CD4-positive, alpha-beta T cell treated with Interferon alpha-2 for 1 hour (primary cell): ENCODE results near the gene BMP7.
"Not testable (repeated sequence)": the region's sequence is repeated elsewhere in the genome, so short reads cannot be mapped to it uniquely, and the experiment has no call there.

ENCODE experiments used
- DNase-seq, 2 donors: peaks; one replicate each; pipeline ENCODE4 v3.0.0-alpha.2; 2020 to 2022

Gene BMP7

DNA sequence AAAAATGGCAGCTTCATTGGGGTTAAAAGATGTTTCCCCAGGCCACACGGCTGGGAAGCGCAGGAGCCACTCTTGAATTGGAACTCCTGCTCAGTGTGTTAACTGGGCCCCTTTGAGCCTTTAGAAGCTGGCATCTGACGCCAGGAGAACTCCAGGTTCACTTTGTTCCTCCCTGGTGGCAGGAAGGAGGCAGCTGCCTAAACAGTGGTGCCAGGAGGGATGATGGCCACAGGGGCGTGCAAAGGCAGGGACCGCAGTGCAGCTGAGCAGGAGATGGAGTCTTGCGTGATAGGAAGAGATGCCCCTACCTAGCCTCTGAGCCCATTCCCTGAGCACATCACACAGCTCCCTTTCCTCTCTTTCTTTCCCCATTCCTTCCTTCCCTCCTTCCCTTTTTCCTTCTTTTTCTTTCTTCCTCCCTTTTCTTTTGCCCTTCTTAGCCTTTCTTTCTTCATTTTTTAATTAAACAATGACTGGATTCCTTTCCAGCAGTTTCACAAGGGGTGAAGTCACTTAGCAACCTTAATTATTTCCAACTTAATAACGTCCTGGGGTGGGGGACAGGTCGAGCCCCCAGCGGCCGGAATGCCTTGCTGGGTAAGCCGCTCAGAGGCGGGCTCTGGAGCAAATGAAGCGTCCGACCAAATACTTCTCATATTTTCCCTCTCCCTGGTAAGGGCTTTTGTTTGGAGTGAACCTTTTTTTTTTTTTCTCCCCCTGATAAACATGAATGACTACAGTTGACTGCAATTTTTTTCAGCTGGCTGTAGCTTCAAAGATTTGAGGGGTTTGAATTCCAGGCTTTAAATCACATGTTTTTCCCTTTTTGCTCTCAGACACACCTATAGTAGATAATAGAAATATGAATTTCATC is 20.8 kb upstream of the BMP7 start:
- DNase-seq, result no peak

DNA sequence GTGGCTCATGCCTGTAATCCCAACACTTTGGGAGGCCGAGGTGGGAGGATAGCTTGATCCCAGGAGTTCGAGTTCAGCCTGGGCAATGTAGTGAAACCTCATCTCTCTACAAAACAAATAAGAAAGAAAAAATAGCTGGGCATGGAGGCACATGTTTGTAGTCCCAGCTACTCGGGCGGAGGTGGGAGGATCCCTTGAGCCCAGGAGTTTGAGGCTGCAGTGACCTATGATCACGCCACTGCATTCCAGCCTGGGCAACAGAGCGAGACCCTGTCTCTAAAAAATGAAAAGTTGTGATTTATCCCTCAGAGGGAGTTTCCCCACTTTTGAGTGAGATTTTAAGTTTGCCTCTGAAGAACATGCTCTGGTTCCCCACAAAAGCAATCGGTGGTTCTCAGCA is 17.4 kb upstream of the BMP7 start:
- no peak for DNase-seq

DNA sequence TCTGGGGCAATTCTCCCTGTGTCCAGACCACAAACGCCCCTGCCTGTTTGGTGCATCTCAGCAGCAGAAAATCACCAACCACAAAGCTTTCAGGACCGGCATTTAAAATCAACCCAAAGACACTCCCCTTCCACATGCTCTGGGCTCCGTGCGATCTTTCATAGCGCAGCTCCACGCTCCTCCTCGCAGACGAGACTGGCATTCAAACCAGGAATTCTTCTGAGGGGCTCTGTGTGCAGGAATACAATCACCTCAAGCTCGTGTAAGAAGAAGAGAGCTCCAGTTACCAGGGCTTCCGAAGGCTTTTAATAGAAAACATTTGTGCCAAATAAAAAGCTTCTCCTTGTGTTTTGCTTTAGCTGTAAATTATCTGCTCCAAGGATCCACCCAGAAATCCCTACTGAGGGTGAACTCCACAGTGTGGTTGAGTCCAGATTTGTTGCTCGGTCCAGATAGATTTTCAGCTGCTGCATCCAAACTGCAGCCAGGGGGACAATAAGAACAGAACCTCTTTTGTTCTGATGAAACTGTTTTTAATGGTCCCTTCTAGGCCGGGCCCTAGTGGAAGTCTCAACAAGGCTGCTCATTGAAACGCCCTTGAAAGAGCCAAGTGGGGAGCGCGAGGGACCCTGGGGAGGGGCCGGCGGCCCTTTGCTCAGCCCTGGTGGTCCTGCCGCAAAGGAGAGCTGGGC is 16.4 kb upstream of the BMP7 start:
- DNase-seq, result no peak

DNA sequence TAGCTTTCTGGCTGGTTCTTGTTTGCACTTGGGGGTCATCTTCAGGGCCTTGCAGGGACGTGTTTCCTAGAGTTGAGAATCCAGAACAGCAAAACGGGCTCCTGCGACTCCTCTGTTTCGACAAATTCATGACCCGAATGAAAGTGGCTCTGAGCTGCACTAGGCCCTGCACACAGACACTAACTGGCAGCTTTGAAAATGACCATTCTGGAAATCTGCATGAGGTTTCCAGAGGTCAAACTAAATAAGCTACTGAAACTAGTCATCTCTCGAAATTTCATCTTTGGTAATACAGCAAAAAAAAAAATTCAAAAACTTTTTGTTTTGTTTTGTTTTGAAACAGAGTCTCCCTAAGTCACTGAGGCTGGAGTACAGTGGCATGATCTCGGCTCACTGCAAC is 15.5 kb upstream of the BMP7 start:
- DNase-seq, result no peak

DNA sequence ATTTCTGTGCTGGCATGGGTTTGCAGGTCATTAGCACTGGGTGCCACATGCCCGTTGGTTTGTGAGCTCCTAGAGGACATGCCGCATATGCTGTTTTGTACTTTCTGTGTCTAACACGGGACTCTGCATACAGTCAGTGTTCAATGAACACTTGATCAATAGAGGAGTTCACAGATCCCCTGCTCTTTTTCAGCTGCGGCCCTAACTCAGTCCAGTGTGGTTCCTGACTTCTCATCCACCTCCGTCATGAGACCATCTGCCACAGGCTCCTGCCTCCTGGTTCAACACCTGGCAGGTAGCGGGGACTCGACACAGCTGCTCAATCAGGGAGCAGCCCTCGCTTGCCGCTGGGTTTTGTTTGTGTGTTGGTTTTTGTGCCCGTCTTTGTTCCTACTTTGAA is 13.8 kb upstream of the BMP7 start:
- no peak for DNase-seq

DNA sequence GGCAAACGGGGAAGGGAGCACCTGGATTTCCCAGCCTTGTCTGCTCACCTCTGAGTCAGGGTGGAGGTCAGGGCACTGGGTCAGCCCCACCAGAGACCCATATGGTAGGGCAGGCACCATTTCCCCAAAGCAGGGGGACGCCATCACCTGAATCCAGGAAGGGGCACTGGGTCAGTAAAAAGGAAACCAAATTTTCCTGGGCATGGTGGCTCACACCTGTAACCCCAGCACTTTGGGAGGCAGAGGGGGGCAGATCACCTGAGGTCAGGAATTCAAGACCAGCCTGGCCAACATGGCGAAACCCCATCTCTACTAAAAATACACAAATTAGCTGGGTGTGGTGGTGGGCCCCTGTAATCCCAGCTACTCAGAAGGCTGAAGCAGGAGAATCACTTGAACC is 13.1 kb upstream of the BMP7 start:
- not testable (repeated sequence) for DNase-seq

DNA sequence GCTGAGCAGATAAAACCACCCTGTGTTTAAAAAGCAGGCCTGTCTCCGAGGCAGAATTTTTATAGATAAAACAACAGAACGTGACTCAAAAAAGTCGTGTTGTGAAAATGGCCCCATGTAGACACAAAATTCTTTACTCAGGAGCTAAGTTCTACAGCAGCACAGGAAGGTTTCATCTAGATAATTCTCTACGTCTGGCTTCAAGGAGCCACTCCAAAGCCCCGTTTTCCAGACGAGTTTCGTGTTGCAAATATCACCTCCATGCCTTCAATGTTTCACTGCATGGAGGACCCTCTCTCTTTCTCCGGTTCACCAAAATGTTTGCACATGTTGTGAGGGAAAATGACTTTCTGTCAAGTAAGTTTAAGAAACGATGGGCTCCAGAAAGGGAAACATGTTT is 12.0 kb upstream of the BMP7 start:
- DNase-seq, result no peak

DNA sequence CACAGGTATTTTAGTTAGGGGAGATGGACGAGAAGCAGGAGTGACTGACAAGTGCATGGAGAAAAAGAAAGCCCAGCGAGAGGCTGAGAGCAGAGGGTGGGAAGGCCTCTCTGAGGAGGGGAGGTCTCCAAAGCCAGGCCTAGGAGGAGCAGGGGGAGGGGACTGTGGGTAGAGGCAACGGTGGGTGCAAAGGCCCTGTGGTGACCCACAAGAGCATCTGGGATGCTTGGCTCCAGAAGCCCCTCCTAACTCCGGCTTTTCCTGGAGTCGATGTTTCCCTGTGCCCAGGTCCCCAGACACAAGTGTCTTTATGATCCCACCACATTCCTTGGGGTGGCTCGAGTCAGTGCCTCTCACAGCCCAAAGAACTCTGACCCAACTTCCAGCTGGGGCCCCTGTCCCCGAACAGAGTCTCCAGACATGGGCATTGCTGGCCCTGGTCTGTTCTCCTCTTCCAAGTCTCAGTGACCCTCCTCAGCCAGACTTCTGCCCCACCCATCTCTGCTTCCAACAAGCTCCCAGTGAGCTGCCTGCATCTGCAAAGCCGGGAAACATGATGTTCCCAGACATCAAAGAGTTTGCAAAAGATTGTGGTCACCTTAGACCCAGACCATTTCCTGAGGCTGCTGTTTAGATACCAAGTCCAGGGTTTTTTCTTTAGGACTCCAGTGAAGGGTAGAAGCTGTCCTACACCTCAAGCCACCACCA is 11.1 kb upstream of the BMP7 start:
- DNase-seq, result no peak

DNA sequence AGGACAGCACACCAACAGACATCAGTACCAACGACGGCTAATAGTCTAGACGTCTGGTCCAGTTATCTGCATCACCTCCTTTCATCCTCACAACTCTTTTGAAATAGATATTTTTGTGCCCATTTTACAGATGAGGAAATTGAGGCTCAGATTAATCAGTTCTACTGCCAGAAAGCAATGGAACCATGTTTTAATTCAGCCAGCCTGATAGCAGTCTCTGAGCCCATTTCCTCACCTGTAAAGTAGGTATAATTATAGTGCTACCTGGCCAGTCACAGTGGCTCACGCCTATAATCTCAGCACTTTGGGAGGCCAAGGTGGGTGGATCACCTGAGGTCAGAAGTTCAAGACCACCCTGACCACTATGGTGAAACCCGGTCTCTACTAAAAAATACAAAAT is 9.8 kb upstream of the BMP7 start:
- DNase-seq, result no peak

DNA sequence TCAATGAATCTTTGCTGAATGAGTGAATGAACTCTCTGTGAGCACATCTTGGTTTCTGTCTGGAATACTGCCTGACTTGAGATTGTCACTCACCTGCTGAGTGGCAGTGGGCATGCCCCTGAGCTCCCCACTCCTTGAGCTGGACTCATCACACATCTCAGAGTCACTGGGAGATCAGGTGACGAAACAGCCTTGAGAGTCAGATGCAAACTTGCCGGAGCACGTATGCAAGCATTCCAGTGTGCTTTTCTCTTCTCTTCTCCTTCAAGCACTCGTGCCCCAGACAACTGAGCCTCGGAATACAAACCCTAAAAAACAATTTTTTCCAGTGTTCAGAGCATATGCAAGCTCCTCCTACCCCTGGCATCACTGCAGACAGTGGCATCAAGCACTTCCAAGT is 9.4 kb upstream of the BMP7 start:
- no peak for DNase-seq

DNA sequence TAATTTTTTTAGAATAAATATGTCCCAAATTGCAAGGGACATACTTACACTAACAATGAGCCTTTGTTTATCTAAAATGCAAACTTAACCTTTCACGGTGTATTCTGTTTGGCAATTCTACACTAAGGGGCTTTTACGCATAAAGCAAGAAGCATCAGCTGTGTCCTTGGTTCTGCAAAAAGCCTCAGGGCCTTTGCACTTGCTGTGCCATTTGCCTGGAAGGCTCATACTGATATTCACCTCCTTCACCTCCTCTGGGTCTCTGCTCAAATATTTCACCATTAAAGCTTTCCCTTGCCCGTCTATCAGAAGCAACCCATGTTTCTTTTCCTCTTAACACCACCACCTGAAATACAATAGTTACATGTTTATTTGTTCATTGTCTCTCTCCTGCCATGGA is 8.9 kb upstream of the BMP7 start:
- no peak for DNase-seq

DNA sequence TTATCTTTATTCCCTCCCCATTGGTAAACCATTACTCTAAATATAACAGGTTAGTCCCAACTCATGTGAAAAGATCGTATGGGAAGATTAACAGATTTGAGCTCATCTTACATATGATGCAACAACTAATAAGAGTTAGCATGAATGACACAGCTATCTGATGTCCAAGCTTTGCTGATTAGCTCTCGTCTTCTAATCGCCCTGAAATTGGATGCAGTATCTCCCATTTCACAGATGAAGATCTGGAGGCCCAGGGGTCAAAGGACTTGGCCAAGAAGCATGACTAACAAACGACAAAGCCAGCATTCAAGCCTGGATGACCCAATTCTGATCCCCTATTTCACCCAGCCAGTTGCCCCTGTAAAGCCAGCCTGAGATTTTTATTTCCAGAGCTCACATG is 8.4 kb upstream of the BMP7 start:
- DNase-seq, result no peak

DNA sequence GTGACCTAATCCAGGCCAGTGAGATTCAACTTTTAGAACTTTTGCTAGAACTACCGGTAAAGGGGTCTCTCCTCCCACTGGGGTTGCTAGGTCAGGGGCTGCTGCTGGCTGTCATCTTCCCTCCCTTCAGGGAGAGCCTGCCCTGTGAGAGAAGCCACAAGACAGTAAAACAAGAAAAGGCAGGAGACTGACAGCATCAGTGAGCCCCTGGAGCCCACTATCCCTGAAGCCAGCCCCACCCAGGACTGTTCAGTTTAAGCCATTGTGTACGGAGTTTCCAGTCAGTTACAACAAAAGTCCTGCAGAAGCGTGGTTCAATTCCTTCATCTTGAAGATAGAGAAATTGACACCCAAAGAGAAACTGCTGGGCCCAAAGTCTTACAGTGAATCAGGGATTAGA is 7.9 kb upstream of the BMP7 start:
- DNase-seq, result no peak

DNA sequence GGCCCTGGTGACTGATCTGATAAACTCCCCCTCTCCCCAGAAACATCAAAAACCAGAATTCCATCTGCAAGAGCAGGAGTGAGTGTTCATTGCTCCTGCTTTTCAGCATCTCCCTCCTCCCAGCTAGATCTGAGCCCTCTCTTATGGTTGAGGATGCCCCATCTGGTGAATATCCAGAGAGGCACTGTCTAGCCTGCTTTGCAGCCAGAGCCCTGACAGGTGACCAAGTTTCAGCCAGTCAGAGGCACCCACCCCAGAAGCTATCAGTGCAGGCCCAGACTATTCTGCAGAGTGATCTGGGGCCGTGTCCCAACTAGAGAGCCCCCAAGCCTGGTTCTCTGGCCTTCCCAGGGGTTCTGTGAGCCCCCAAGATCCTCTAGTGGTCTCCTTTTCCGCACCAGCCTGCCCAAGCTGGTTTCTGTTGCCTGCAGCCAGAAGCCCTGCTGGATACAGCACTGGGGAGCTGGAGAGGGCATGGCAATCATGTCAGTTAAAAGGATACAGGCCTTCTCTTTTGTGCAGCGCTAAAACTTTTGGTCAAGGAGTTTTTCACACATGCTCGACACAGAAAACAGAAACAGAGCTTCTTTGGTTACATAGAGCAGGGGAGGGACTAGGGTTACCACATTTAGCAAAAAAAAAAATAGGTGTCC is 6.6 kb upstream of the BMP7 start:
- DNase-seq, result no peak

DNA sequence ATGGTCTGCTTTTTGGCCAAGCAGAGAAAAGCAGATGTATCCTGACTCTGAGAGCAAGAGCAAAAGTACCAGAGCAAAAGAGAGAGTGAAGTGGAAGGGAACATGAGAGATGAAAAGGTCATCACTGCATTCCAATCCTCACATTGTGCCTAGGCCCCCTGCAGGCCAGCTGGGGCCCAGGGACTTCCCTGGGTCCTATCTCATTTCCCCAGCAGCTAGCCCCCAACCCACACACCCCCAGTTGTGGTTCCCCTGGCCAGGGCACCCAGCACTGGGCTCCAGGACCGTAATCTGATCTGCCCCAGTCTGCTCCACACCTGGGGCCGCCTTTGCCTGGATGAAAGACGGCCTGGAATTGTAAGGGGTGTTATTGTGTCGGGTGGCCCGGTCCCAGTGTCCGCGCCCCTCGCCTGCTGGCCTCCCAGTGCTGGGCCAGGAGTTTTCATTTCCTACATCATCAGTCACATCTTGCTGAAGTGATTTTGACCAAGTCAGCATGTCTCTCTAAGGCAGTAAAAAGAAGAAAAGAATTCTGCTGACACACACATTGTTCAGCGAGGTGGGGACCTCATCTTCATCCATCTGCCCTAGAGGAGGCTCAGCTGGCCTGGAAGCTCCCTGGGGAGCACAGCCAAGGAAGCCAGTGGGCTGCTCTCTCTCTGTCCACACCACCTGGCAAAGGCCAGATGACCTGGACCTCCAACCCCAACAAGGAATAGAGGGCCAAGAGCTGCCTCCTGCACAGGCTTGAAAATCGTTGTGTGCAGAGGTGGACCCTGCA is 4.0 kb upstream of the BMP7 start:
- no peak for DNase-seq

DNA sequence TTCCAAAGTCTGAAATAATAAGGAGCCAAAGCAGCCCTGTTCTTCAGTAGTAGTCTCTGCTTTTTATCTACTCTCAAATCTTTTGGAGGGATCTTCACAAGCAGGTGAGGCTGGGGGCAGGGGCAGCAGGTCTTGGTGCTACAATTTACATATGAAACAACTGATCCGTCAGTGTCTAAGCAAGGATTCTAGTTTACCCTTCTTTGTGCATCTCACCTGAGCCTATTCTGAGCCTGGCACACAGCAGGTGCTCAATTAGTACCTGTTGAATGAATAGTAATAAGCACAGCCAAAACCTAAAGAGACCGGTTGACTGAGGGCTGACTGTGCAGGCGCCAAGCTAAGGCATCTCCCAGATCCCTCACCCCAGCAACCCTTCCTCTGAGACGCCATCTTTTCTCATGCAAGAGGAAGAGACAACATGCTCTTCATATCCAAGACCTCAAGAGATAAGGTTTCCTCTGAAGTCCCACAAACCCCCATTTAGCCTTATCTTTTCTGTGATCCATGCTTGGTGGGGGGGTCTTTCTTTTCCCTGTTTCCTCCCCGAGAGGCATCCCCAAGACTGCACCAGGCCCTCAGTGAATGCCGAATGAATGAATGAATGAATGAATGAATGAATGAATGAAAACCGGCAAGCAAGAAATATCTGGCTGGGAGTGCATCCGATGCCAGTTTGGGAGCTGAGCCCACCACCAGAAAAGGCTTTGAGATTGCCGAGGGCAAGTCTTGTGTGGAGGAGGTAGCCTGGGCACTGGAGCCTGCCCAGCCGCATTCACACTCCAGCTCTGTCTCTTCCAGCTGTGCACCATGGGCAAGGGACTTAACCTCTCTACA is 2.9 kb upstream of the BMP7 start:
- no peak for DNase-seq

DNA sequence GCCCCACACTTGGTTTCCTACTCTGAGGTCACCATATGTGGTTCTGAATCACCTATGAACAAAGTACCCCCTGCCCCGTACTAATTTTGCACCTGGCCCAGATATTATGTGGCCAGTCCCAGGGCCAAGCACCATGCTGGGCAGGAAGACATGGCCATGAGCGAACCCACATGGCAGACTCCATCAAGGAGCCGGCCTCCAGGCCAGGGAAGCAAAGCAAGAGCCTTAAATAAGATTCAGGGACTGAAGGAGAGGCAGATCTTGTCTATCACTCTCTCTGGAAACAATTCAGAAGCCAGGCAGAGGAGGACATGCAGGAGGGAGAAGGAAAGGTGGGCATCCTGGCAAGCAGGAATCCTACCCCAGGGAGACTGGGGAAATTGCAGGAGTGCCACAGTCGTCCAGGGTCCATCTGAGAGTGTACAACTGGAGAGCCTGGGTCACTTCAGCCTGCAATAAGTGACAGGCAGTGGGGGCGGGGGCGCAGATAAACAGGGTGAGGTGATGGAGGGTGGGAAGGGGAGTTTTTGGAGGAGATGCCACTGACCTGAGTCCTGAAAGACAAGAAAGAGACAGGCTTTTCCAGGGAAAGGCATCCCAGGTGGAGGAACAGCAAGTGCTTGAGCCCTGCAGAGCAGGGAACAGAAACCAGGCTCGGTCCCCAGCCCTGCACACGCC is 2.1 kb upstream of the BMP7 start:
- no peak for DNase-seq

DNA sequence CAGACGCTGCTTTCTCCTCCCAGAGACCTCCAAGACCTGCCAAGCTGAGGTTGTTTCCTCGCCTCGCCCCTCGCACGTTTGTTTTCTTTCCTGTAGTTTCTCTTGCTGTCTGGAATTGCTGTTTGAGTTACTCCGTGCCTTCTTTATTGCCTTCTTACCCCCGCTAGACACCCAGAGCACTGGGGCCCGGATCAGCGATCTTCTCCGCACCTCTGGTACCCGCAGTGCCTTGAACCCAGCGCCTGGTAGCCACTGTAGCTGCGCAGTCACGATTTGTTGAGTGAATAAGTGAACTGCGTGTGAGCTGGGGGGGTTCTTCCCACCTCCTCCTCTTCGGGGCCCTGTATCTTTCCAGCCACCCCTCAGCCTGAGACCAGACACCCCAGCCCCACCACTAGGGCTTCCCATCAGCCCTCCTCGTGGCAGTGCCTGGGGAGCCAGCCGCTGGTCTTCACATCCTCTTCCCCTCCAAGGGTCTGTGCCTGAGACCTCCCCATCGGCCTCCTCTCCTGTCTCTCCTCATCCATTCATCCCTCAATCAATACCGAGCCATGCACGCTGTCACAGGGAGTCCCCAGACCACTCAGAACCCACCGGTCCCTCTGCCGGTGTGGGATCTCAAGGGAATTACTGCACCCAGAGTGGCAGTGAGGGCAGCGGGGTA is 849 bp upstream of the BMP7 start:
- DNase-seq, result no peak

DNA sequence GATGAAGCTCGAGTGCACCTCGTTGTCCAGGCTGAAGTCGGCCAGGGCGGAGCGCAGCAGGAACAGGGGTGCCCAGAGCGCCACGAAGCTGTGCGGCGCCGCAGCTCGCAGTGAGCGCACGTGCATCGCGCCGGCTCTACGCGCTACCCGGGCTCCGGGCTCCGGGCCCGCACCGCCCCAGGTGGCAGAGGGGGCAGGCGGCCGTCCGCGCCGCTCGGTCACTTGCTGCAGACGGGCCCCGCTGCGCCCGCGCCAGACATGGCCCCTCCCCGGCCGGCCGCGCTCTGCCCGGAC is 497 bp downstream of the BMP7 start:
- DNase-seq, result no peak

DNA sequence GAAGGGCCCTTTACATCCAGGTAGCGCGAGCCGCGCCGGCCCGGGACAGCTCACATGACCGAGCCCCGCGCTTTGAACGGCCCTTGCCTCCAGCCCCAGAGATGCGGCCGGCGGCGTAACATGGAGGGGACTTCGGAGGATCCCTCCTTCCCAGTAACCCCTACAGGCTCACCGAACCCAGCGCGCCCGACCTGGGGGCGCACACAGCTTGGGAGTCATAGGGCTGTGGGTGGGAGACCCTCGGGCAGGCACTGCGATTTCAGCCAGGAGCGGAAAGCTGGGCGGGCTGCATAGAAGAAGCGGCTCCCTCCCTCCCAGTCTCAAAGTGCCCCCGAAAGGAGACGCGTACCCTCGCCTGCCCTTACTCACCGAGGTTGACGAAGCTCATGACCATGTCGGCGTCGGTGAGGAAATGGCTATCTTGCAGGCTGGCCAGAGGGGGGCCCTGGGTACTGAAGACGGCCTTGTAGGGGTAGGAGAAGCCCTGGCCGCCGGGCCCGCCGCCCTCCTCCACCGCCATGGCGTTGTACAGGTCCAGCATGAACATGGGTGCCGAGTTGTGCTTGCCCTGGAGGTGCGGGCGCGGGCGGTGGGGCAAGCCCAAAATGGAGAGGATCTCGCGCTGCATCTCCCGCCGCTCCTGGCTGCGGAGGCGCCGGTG is 975 bp downstream of the BMP7 start:
- DNase-seq, result no peak
